ENCODE measurements around the gene MGAT5B.

- TF ChIP-seq POLR2A (IDR thresholded peaks at IDR 0.05; ENCODE audit: low read depth, low read length) (no peak), POLR2AphosphoS5 (IDR thresholded peaks at IDR 0.05; ENCODE audit: low read depth, low read length) (no peak), TAF1 (IDR thresholded peaks at IDR 0.05; ENCODE audit: borderline replicate concordance, low read depth, low read length) (no peak)
These were observed 78.5 kb downstream of the MGAT5B start for GRCh38 chr17:76946772-76947135.

Measured in GM12892 (cell line).